Measurements from ENCODE around the gene CHN2.

GRCh38 chr7:29248713-29249382 is 54.3 kb downstream of the CHN2 start:
- TF ChIP-seq TAF1 (IDR thresholded peaks at IDR 0.05; ENCODE audit: borderline replicate concordance, insufficient read depth, low read length): no peak
- no peak for TF ChIP-seq POLR2AphosphoS5 (IDR thresholded peaks at IDR 0.05; ENCODE audit: low read depth, low read length)
- TF ChIP-seq FOXP2 (optimal IDR thresholded peaks at IDR 0.05; ENCODE audit: borderline replicate concordance, extremely low read depth, extremely low read length, insufficient read depth): no peak
- TF ChIP-seq SIN3A (IDR thresholded peaks at IDR 0.05; ENCODE audit: borderline replicate concordance, insufficient read depth, low read length): no peak
- TF ChIP-seq REST (IDR thresholded peaks at IDR 0.05; ENCODE audit: insufficient read depth in 1 of 2, low read depth in 2 of 2, low read length in 2 of 2): no peak

Data from PFSK-1 (cell line).